ENCODE data around the gene KHK. TPM values are rescaled to one million over a fixed set of nuclear protein-coding genes. Genes with fewer than 3 reads are reported as not detected.

The KHK gene
- total and polyA plus RNA-seq, 9 of the 15 experiments (the other 6 are each of a cell fraction or from before 2014, with no cell fraction given), result 1.5 to 10.7 (median 5.2) TPM

GRCh38 chr2:27123302-27124150, 37.0 kb downstream of the KHK start, which contains the start of gene ABHD1 (continued):
- TF ChIP-seq SMAD2 (IDR thresholded peaks at IDR 0.05; ENCODE audit: low read depth, low read length) (no peak), GABPB2 (CRISPR knock-in tag; conservative IDR thresholded peaks at IDR 0.05) (no peak), MTF1 (CRISPR knock-in tag; IDR thresholded peaks at IDR 0.05; ENCODE audit: borderline replicate concordance) (no peak), HDAC8 (tag; IDR thresholded peaks at IDR 0.05) (no peak), ZNF253 (CRISPR knock-in tag; conservative IDR thresholded peaks at IDR 0.05) (no peak), SAFB (IDR thresholded peaks at IDR 0.05; ENCODE audit: borderline replicate concordance, low read depth, low read length) (0 out of 2 replicates have a peak, but pooled peaks have one; percentile 62), MYBL2 (IDR thresholded peaks at IDR 0.05; ENCODE audit: low read depth) (no peak), MYBL2 (CRISPR knock-in tag; IDR thresholded peaks at IDR 0.05; ENCODE audit: borderline replicate concordance) (no peak), ADNP (tag; IDR thresholded peaks at IDR 0.05) (no peak), MTA3 (IDR thresholded peaks at IDR 0.05; ENCODE audit: borderline replicate concordance) (0 out of 2 replicates have a peak, but pooled peaks have one; percentile 9), NRF1 (conservative IDR thresholded peaks at IDR 0.05 in 1 of 2, IDR thresholded peaks at IDR 0.05 in 1 of 2) (peak; percentile 72 to 76), FOXP1 (CRISPR knock-in tag; IDR thresholded peaks at IDR 0.05) (no peak), CREB5 (CRISPR knock-in tag; IDR thresholded peaks at IDR 0.05) (no peak), EHMT2 (IDR thresholded peaks at IDR 0.05) (no peak), ZNF511 (CRISPR knock-in tag; IDR thresholded peaks at IDR 0.05) (no peak), SP2 (IDR thresholded peaks at IDR 0.05; ENCODE audit: extremely low read depth, low read depth, low read length, poor library complexity, severe bottlenecking) (no peak)
- TF ChIP-seq, protein P1, sequence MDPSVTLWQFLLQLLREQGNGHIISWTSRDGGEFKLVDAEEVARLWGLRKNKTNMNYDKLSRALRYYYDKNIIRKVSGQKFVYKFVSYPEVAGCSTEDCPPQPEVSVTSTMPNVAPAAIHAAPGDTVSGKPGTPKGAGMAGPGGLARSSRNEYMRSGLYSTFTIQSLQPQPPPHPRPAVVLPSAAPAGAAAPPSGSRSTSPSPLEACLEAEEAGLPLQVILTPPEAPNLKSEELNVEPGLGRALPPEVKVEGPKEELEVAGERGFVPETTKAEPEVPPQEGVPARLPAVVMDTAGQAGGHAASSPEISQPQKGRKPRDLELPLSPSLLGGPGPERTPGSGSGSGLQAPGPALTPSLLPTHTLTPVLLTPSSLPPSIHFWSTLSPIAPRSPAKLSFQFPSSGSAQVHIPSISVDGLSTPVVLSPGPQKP (CRISPR knock-in tag; IDR thresholded peaks at IDR 0.05), result no peak
- TF ChIP-seq, protein P2, sequence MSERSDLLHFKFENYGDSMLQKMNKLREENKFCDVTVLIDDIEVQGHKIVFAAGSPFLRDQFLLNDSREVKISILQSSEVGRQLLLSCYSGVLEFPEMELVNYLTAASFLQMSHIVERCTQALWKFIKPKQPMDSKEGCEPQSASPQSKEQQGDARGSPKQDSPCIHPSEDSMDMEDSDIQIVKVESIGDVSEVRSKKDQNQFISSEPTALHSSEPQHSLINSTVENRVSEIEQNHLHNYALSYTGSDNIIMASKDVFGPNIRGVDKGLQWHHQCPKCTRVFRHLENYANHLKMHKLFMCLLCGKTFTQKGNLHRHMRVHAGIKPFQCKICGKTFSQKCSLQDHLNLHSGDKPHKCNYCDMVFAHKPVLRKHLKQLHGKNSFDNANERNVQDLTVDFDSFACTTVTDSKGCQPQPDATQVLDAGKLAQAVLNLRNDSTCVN (CRISPR knock-in tag; IDR thresholded peaks at IDR 0.05), result no peak
- TF ChIP-seq, protein P3, sequence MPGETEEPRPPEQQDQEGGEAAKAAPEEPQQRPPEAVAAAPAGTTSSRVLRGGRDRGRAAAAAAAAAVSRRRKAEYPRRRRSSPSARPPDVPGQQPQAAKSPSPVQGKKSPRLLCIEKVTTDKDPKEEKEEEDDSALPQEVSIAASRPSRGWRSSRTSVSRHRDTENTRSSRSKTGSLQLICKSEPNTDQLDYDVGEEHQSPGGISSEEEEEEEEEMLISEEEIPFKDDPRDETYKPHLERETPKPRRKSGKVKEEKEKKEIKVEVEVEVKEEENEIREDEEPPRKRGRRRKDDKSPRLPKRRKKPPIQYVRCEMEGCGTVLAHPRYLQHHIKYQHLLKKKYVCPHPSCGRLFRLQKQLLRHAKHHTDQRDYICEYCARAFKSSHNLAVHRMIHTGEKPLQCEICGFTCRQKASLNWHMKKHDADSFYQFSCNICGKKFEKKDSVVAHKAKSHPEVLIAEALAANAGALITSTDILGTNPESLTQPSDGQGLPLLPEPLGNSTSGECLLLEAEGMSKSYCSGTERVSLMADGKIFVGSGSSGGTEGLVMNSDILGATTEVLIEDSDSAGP (CRISPR knock-in tag; IDR thresholded peaks at IDR 0.05), result no peak
